Measurements from ENCODE around the gene CCNG1. TPM values are rescaled to one million over a fixed set of nuclear protein-coding genes. Genes with fewer than 3 reads are reported as not detected.
A peak's percentile ranks its signal among the peaks of the same experiment; 100 is the strongest.
"Not testable (repeated sequence)": the region's sequence is repeated elsewhere in the genome, so short reads cannot be mapped to it uniquely, and the experiment has no call there.

The CCNG1 gene
- polyA plus RNA-seq, 4 donors: 156 to 219 (median 202) TPM

- no peak for DNase-seq (ENCODE audit: low read depth in 4 of 4, low spot score in 3 of 4)
These were observed 1.7 kb downstream of the CCNG1 start for GRCh38 chr5:163439092-163439425.

- no peak for DNase-seq (ENCODE audit: low read depth in 4 of 4, low spot score in 3 of 4)
These were observed 3.6 kb downstream of the CCNG1 start for GRCh38 chr5:163440954-163441353.

GRCh38 chr5:163444526-163444925, 7.1 kb downstream of the CCNG1 start:
- no peak for DNase-seq (ENCODE audit: low read depth in 4 of 4, low spot score in 3 of 4)

GRCh38 chr5:163445345-163445744, 8.0 kb downstream of the CCNG1 start:
- DNase-seq (ENCODE audit: low read depth in 4 of 4, low spot score in 3 of 4): no peak

GRCh38 chr5:163447191-163447590, 9.8 kb downstream of the CCNG1 start:
- DNase-seq (ENCODE audit: low read depth in 4 of 4, low spot score in 3 of 4): no peak

GRCh38 chr5:163447875-163448274, 10.5 kb downstream of the CCNG1 start:
- DNase-seq (ENCODE audit: low read depth in 4 of 4, low spot score in 3 of 4): no peak

GRCh38 chr5:163448491-163448890, 11.1 kb downstream of the CCNG1 start:
- DNase-seq (ENCODE audit: low read depth in 4 of 4, low spot score in 3 of 4): no peak

- no peak for DNase-seq (ENCODE audit: low read depth in 4 of 4, low spot score in 3 of 4)
These were observed 14.1 kb downstream of the CCNG1 start for GRCh38 chr5:163451489-163451888.

- no peak for DNase-seq (ENCODE audit: low read depth in 4 of 4, low spot score in 3 of 4)
These were observed 16.3 kb downstream of the CCNG1 start for GRCh38 chr5:163453705-163454104.

GRCh38 chr5:163455406-163455805, 18.0 kb downstream of the CCNG1 start:
- DNase-seq (ENCODE audit: low read depth in 4 of 4, low spot score in 3 of 4): not testable (repeated sequence)

- no peak for DNase-seq (ENCODE audit: low read depth in 4 of 4, low spot score in 3 of 4)
These were observed 18.7 kb downstream of the CCNG1 start for GRCh38 chr5:163456029-163456589.

GRCh38 chr5:163456840-163457239, 19.4 kb downstream of the CCNG1 start:
- no peak for DNase-seq (ENCODE audit: low read depth in 4 of 4, low spot score in 3 of 4)

GRCh38 chr5:163458778-163459385, 21.5 kb downstream of the CCNG1 start:
- no peak for DNase-seq (ENCODE audit: low read depth in 4 of 4, low spot score in 3 of 4)

GRCh38 chr5:163459462-163459818, 22.0 kb downstream of the CCNG1 start:
- DNase-seq (ENCODE audit: low read depth in 4 of 4, low spot score in 3 of 4): no peak

GRCh38 chr5:163459819-163460561, 22.6 kb downstream of the CCNG1 start, which contains the start of gene NUDCD2:
NUDCD2 (minus strand) TSS chr5:163460102; CDS start chr5:163460050, 52 bp downstream.
- DNase-seq (ENCODE audit: low read depth in 4 of 4, low spot score in 3 of 4): peak; percentile 95 to 98 (median 96)

GRCh38 chr5:163460562-163461171, 23.3 kb downstream of the CCNG1 start, which contains the start of gene HMMR:
HMMR (plus strand) TSS chr5:163460632; CDS start chr5:163460693, 61 bp downstream.
- DNase-seq (ENCODE audit: low read depth in 4 of 4, low spot score in 3 of 4): no peak

GRCh38 chr5:163463063-163463435, 25.7 kb downstream of the CCNG1 start:
- DNase-seq (ENCODE audit: low read depth in 4 of 4, low spot score in 3 of 4): no peak

- DNase-seq (ENCODE audit: low read depth in 4 of 4, low spot score in 3 of 4): no peak
These were observed 30.3 kb downstream of the CCNG1 start for GRCh38 chr5:163467682-163468081.

GRCh38 chr5:163473635-163474243, 36.3 kb downstream of the CCNG1 start:
- DNase-seq (ENCODE audit: low read depth in 4 of 4, low spot score in 3 of 4): no peak

GRCh38 chr5:163475411-163475810, 38.0 kb downstream of the CCNG1 start:
- DNase-seq (ENCODE audit: low read depth in 4 of 4, low spot score in 3 of 4): no peak

Data from left renal pelvis (tissue), 4 donors.